ENCODE measurements around the gene ARHGEF12.

The ARHGEF12 gene

DNA sequence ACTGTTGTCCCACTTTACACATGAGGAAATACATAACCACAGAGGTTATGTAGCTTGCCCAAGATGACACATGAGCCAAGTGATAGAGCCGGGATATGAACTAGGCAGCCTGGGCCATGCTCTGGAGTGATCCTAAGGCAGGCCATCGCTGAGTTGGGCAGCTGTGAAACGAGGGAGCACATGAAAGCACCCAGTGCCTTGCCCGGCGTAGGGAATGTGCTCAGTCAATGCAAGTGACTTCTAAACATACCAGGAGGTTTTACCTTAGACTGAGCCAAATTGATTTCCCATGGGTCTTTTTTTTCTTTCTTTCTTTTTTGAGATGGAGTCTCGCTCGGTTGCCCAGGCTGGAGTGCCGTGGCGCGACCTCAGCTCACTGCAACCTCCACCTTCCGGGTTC lies 185.8 kb downstream of the ARHGEF12 start:
- TF ChIP-seq, protein P1, sequence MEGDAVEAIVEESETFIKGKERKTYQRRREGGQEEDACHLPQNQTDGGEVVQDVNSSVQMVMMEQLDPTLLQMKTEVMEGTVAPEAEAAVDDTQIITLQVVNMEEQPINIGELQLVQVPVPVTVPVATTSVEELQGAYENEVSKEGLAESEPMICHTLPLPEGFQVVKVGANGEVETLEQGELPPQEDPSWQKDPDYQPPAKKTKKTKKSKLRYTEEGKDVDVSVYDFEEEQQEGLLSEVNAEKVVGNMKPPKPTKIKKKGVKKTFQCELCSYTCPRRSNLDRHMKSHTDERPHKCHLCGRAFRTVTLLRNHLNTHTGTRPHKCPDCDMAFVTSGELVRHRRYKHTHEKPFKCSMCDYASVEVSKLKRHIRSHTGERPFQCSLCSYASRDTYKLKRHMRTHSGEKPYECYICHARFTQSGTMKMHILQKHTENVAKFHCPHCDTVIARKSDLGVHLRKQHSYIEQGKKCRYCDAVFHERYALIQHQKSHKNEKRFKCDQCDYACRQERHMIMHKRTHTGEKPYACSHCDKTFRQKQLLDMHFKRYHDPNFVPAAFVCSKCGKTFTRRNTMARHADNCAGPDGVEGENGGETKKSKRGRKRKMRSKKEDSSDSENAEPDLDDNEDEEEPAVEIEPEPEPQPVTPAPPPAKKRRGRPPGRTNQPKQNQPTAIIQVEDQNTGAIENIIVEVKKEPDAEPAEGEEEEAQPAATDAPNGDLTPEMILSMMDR (IDR thresholded peaks at IDR 0.05; ENCODE audit: low read depth, low read length), result no peak

DNA sequence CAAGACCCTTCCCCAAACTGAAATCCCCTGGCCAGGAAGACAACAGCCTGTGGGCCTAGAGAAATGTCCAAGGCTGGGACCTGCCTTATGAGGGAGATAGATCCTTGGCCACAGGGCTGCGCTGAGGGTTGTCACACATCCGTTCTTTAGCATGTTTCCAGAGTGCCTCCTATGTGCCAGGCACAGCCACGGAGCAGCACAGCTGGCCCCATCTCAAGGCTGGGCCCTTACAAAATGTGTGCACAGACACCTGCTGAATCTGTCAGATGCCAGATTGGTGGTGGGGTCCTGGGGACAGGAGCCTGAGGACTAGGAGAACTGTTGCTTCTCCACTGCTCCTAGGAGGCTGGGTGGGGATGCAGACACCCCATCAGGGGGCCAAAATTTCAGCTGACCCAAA lies 186.5 kb downstream of the ARHGEF12 start:
- no peak overlapping the region for H3K4me3 ChIP-seq (ENCODE audit: low read depth, low read length)
- TF ChIP-seq, protein P1 (IDR thresholded peaks at IDR 0.05; ENCODE audit: low read depth, low read length), result no peak

More for the DNA sequence above, 185.8 kb downstream of the ARHGEF12 start:
- no peak overlapping the region for H3K4me3 ChIP-seq (ENCODE audit: low read depth, low read length)

DNA sequence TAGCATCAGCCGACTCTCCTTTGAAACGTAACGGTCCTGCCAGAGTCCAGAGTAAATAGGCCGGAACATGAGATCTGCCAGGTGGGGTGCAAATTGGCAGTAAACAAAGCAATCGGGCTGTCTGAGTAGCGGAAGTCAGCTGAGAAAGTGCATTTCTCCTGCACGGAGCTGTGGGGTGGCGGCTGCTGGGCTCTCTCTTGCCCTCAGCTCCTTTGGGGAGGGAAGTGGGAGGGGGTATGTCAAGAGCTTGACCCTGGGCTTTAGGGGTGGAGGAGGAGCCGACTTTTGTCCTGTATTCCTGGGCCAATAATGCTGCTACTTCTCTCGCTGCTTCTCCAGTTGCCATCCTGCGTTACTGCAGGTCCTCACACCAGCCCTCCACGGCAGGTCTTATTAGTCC lies 187.0 kb downstream of the ARHGEF12 start:
- TF ChIP-seq, protein P1 (IDR thresholded peaks at IDR 0.05; ENCODE audit: low read depth, low read length), result no peak
- no peak overlapping the region for H3K4me3 ChIP-seq (ENCODE audit: low read depth, low read length)

DNA sequence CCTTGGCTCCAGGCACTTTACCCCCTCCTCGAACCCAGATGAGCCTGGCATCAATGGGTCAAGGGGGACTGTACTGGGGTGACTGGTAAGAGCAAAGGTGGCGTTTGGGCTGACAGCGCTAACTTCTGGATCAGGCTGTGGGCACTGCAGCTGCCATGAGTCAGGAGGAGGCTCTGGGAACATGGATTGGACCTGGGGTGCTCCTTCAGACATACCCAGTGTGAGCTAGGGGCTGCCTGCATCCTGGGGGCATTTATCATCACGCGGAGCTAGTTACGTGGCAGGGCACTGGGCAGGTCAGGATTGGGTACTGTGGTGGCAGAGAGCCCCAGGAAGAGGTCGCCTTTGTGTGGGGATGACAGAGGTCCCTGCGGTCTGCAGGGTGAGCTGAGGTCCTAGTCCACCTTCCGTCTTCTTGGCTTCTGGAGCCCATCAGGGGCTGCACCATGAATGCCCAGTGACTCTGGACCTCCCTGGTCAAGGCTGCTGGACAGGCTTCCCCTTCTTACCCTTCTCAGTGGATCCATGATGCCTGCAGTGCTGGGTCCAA lies 188.4 kb downstream of the ARHGEF12 start:
- H3K4me3 ChIP-seq (ENCODE audit: low read depth, low read length), result no peak overlapping the region
- TF ChIP-seq, protein P1 (IDR thresholded peaks at IDR 0.05; ENCODE audit: low read depth, low read length), result no peak

DNA sequence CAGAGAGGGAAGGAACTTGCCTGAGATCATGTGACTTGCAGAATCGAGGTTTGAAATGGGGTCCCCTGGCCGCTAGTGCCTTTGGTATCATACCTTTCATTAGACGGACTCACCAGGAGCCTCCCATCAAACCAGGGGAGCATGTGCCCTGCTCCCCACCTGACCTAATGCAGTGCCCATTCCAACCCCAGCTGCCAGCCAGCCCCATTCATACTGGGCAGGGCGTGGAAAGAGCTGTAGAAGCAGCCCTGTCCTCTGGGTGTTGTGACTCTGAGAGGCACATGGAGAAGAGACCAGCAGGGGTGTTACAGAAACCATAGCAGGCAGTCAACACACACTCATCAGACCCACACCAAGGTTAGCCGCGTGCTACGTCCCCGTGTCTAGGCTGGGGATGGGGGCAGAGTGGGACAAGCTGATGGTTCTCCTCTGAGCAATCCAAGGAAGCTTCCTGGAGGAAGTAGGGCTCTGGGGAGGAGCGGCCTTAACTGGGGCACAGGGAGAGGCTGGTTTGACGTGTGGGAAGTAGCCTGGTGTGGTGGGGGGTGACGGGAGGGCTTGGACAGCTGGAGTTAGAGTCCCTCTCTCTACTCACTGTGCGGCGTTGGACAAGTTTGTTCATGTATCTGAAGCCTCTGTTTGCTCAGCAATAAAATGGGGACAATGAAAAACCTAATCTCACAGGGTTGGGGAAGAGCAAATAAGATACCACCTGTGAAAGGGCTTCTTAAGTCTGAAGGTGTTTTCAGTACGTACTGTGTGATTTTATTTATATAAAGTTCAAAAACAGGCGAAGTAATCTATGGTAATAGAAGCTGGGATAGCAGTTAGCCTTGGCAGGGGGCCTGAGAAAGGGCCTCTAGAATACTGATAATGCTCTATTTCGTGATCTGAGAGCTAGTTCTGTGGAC lies 189.3 kb downstream of the ARHGEF12 start:
- no peak overlapping the region for H3K4me3 ChIP-seq (ENCODE audit: low read depth, low read length)
- TF ChIP-seq, protein P1 (IDR thresholded peaks at IDR 0.05; ENCODE audit: low read depth, low read length), result no peak

DNA sequence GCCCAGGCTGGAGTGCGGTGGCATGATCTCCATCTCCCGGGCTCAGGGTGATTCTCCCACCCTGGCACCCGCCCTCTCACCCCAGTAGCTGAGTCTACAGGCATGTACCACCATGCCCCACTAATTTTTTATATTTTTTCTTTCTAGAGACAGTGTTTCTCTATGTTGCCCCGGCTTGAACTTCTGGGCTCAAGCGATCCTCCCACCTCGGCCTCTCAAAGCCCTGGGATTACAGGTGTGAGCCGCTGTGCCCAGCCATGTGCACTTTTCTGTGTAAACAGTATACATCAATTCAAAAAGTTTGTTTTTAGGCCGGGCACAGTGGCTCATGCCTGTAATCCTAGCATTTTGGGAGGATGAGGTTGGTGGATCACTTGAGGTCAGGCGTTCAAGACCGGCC lies 190.0 kb downstream of the ARHGEF12 start:
- no peak overlapping the region for H3K4me3 ChIP-seq (ENCODE audit: low read depth, low read length)
- TF ChIP-seq, protein P1 (IDR thresholded peaks at IDR 0.05; ENCODE audit: low read depth, low read length), result no peak

DNA sequence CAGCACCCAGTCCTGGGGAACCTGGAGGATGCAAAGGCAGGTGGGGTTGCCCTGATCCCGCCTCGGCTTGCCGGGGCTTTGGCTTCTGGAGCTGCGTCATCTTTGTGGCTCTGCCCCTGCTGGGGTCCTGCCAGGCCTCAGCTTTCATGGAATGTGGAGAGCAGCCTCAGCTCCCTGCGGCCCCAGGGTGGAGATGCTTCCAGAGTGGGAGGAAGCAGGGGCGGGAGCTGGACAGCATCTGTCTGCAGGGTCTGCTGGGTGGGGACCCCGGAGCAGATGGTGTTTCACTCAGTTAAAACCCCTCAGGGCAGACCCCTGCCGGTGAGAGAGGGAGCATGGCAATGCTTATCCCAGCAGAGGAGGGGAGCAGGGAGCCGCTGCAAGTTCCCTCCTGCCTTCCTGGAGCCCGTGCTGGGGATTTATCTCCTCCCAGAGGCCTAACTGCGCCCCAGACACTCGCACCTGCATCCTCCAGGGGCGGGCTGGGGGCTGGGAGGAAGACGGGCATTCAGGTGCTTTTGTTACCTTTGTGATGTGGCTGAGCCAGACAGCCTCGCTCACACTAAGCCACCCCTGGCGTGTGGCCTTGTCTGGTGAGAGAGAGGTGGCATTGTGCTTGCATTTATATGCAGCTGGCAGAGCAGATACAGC lies 191.0 kb downstream of the ARHGEF12 start:
- TF ChIP-seq, protein P1 (IDR thresholded peaks at IDR 0.05; ENCODE audit: low read depth, low read length), result 0 out of 2 replicates have a peak, but pooled peaks have one; percentile 11
- no peak overlapping the region for H3K4me3 ChIP-seq (ENCODE audit: low read depth, low read length)

Measured in WI38 (cell line).